OCI-LY3 (cell line): ENCODE results near the gene ISY1.

Experiments used
- CTCF ChIP-seq: fragments of 200-600, 300-600 bp; sonication (generic); IDR thresholded peaks from 2 replicates; pipeline ENCODE4 v1.5.1; 2014; ENCODE audit warnings: antibody characterized with exemption, low read length, low read depth
- EZH2phosphoT487 ChIP-seq: fragments of 200-600 bp; shearing (Covaris generic); IDR thresholded peaks from 2 replicates; pipeline ENCODE4 v1.6.1; 2018; ENCODE audit warnings: antibody characterized with exemption, mixed run types, low read depth

- no peak for TF ChIP-seq CTCF
- TF ChIP-seq EZH2phosphoT487: no peak
Measured at GRCh38 chr3:129166579-129167332, 5.9 kb upstream of the ISY1 start.
